Measurements from ENCODE around the gene SLC7A7.
"Not testable (repeated sequence)": the region's sequence is repeated elsewhere in the genome, so short reads cannot be mapped to it uniquely, and the experiment has no call there.

Gene SLC7A7

GRCh38 chr14:22820731-22821130 is 5.5 kb upstream of the SLC7A7 start:
- no peak for DNase-seq

- DNase-seq = no peak
These were observed 4.1 kb upstream of the SLC7A7 start for GRCh38 chr14:22819151-22819988.

- DNase-seq = no peak
These were observed 862 bp downstream of the SLC7A7 start for GRCh38 chr14:22814373-22814772.

- no peak for DNase-seq
These were observed 2.1 kb downstream of the SLC7A7 start for GRCh38 chr14:22813145-22813544.

- DNase-seq = no peak
These were observed 2.5 kb downstream of the SLC7A7 start for GRCh38 chr14:22812744-22813143.

GRCh38 chr14:22811722-22812121 is 3.5 kb downstream of the SLC7A7 start:
- no peak for DNase-seq

- DNase-seq = no peak
These were observed 6.6 kb downstream of the SLC7A7 start for GRCh38 chr14:22808388-22809209.

GRCh38 chr14:22807432-22808087 is 7.7 kb downstream of the SLC7A7 start:
- DNase-seq = no peak

- DNase-seq = not testable (repeated sequence)
These were observed 10.0 kb downstream of the SLC7A7 start for GRCh38 chr14:22805235-22805634.

- no peak for DNase-seq
These were observed 11.6 kb downstream of the SLC7A7 start for GRCh38 chr14:22803687-22803974.

GRCh38 chr14:22802860-22803686 is 12.2 kb downstream of the SLC7A7 start:
- DNase-seq = no peak

- DNase-seq = no peak
These were observed 13.5 kb downstream of the SLC7A7 start for GRCh38 chr14:22801716-22802115.

GRCh38 chr14:22800346-22800745 is 14.9 kb downstream of the SLC7A7 start:
- DNase-seq = no peak

GRCh38 chr14:22798528-22798927 is 16.7 kb downstream of the SLC7A7 start:
- no peak for DNase-seq

GRCh38 chr14:22797017-22797917 is 18.0 kb downstream of the SLC7A7 start:
- DNase-seq = no peak

- DNase-seq = no peak
These were observed 19.0 kb downstream of the SLC7A7 start for GRCh38 chr14:22796087-22796707.

- no peak for DNase-seq
These were observed 20.7 kb downstream of the SLC7A7 start for GRCh38 chr14:22794551-22794951.

GRCh38 chr14:22793976-22794375 is 21.3 kb downstream of the SLC7A7 start:
- DNase-seq = no peak

- DNase-seq = not testable (repeated sequence)
These were observed 21.7 kb downstream of the SLC7A7 start for GRCh38 chr14:22793550-22793949.

- no peak for DNase-seq
These were observed 23.1 kb downstream of the SLC7A7 start for GRCh38 chr14:22792158-22792557.

GRCh38 chr14:22791301-22791700 is 23.9 kb downstream of the SLC7A7 start:
- DNase-seq = no peak
